Kidney epithelial cell (primary cell): ENCODE measurements around the gene P2RX1. TPM values are rescaled to one million over a fixed set of nuclear protein-coding genes. Genes with fewer than 3 reads are reported as not detected.

ENCODE experiments used
- DNase-seq: peaks from one replicate; pipeline ENCODE4 v3.0.0-alpha.2; 2010; ENCODE audit warnings: low read depth
- H3K27me3 ChIP-seq: 2 replicates; pipeline ENCODE4 v1.6.0; 2011; ENCODE audit warnings: low read length; ENCODE audit not compliant: control insufficient read depth, insufficient read depth
- H3K36me3 ChIP-seq: 2 replicates; pipeline ENCODE4 v1.5.1; 2011; ENCODE audit warnings: low read length; ENCODE audit not compliant: control insufficient read depth, insufficient read depth
- H3K4me3 ChIP-seq: 2 replicates; pipeline ENCODE4 v1.5.1; 2011; ENCODE audit warnings: low read depth, mild to moderate bottlenecking, control low read depth, low read length
- total RNA-seq: library from RNA; depleted of rRNA; stranded (reverse); fragments of >200 nt; gene quantifications from 2 replicates; pipeline ENCODE4 v1.2.3, GENCODE V29; 2015
- TF ChIP-seq, protein P1 (sequence below): IDR thresholded peaks from 2 replicates; pipeline ENCODE4 v1.5.1; 2011; ENCODE audit warnings: mild to moderate bottlenecking, moderate library complexity, low read length, control low read depth, inconsistent platforms; ENCODE audit not compliant: insufficient read depth, poor library complexity, severe bottlenecking

The P2RX1 gene
- total RNA-seq, 1 donor from 2014 or later, result not detected

DNA sequence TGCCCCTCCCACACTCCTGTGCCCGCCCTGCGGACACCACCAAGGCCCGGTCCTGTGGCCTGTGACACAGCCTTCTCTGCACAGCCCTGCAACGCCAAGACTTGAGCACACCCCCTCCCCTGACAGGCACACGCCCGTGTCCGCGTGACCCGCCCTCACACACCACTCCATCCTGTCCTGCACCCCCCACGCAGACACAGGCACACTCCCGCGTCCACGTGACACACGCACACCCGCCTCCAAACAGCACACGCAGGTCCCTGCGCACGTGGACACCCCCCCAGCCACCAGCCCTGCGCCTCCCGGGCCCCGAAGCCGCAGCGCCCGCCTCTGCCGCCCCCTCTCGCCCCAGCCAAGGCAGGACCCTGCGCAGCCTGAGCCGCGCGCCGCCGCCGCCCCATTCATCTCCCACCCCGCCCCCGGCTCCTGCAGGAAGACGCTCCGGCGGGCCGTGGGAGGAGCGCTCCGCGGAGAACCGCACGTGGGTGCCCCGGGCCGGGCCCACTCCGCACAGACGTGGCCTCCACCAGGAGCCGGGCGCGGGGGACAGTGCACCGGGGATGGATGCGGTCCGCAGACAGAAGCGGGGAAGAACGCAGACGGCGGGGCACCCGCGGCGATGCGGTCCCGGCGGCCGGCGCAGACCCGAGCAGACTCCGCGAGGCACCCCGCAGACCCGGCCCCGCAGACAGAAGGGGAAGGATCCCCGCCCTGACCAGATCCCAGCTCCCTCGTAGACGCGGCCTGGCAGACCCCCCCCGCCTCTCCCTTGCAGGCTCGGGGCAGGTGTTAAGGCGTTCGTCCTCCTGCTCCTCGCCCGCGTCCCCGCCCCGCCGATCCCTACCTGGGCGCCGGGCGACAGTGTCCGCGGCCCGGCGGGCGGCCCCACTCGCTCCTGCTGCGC lies 23.9 kb downstream of the P2RX1 start:
- DNase-seq, result no peak
- no peaks in the 10 kb centered on the region for H3K27me3 ChIP-seq

DNA sequence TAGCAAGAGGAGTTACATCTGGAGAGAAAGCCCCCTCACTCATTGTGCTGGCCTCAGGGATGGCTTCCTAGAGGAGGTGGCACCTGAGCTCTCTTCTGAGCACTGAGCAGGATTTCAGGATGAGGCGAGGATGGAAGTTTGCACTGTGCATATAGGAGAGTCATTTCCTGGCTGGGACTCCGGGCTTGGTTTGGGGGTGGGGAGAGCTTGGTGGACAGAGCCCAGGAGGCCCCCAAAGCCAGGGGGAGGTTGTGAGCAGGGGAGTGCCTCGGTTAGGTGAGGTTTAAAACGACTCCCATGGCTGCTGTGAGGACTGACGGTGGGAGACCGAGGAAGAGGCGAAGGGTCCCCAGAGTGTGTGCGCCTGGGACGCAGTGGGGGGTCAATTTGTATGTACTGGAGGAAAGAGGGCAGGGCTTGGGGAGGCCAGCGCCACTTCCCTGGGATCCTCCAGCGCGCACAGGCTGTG lies 24.6 kb downstream of the P2RX1 start:
- Histone ChIP-seq H3K4me3 (peak overlapping the region; percentile 60), H3K36me3 (no peaks in the 10 kb centered on the region), H3K27me3 (no peaks in the 10 kb centered on the region)
- DNase-seq, result no peak
- TF ChIP-seq, protein P1, sequence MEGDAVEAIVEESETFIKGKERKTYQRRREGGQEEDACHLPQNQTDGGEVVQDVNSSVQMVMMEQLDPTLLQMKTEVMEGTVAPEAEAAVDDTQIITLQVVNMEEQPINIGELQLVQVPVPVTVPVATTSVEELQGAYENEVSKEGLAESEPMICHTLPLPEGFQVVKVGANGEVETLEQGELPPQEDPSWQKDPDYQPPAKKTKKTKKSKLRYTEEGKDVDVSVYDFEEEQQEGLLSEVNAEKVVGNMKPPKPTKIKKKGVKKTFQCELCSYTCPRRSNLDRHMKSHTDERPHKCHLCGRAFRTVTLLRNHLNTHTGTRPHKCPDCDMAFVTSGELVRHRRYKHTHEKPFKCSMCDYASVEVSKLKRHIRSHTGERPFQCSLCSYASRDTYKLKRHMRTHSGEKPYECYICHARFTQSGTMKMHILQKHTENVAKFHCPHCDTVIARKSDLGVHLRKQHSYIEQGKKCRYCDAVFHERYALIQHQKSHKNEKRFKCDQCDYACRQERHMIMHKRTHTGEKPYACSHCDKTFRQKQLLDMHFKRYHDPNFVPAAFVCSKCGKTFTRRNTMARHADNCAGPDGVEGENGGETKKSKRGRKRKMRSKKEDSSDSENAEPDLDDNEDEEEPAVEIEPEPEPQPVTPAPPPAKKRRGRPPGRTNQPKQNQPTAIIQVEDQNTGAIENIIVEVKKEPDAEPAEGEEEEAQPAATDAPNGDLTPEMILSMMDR, result peak; percentile 4

More for the DNA sequence above, 23.9 kb downstream of the P2RX1 start:
- Histone ChIP-seq H3K4me3 (peak overlapping the region; percentile 60), H3K36me3 (no peaks in the 10 kb centered on the region)
- TF ChIP-seq, protein P1, result no peak

DNA sequence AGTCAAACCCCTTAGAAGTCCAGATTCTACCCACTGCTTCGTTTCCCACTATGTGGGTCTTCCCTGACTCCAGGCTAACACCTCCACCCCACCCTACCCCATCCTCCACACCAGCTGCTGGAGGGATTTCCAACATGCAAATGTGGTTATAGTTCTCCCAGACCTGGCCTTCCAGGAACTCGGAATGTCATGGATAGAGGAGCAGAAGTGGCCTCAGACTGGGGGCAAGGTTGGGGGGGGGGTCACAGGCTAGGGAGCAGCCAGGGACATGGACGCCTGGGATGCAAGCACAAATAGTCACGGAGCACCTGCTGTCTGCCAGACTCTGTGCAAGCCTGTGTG lies 25.4 kb downstream of the P2RX1 start:
- no peak overlapping the region for H3K4me3 ChIP-seq
- TF ChIP-seq, protein P1, result no peak
- DNase-seq, result no peak

DNA sequence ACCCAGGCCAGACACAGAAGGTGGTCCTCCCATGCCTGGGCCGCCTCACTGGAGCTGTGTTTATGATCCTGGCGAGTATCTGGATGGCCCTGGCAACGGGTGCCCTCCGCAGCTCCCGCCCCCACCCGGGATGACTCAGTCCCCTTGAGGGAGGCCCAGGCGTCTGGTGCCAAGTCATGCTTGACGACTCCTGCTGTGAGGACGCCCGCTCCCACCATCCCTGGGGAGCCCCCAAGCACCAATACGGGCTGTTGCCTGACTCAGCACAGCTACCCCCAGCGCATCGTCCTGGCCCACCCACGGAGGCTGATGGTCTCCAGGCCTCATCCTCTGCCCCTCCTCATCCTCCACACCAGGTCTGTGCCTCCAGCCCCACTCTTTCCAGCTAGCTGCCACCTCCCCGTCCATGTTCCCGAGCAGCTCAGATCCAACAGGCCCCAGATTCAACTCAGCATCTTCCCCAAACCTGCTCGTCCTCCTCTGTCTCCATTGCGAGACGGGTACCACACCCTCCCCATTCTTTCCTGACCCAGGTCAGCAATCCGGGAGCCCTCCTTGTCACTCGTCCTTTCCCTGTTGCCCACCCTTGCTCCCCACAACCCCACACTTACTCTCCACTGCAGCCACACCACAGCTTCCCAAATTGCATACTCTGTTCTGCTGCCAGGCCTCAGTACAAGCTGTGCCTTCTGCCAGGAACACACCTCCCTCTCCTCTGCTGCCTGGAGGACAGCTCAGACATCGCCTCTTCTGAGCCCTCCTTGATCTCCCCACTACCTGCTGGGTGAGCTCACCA lies 26.0 kb downstream of the P2RX1 start:
- Histone ChIP-seq H3K27me3 (no peaks in the 10 kb centered on the region), H3K36me3 (no peaks in the 10 kb centered on the region), H3K4me3 (no peak overlapping the region)
- TF ChIP-seq, protein P1, result no peak
- DNase-seq, result peak; percentile 85

More for the DNA sequence above, 25.4 kb downstream of the P2RX1 start:
- Histone ChIP-seq H3K36me3 (no peaks in the 10 kb centered on the region), H3K27me3 (no peaks in the 10 kb centered on the region)

DNA sequence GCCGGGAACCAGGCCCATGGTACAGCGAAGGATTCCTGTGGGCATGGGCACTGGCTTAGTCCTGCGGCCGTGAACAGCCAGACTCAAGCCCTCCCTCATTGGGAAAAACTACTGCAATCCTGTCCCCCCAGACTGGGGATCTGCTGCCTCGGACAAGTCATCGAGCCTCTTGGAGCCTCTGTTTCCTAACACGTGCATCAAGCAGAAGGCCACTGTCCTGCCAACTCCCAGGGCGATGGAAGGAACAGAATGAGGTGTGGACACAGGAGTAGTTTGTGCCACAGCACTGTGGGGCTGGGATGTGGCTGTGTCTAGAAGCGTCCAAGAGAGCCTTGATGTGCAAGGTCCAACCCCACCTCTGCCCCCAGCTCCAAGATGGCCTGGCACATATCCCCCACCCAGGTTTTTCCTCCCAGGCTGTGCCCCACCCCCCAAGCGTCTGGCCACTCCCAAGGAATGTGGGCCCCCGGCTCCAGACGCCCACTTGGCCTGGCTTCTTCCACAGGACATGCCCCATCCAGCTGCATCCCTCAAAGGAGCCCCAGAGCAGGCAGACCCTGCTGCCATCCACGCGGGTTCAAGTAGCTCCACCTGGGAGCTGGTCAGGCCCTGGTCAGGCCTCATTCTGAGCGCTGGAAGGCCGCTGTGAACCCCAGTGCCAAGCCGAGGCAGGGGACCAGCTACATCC lies 26.8 kb downstream of the P2RX1 start:
- Histone ChIP-seq H3K4me3 (no peak overlapping the region), H3K36me3 (no peaks in the 10 kb centered on the region), H3K27me3 (no peaks in the 10 kb centered on the region)
- no peak for DNase-seq
- TF ChIP-seq, protein P1, result no peak
